Neural progenitor cell (in vitro differentiated cells): ENCODE data around the gene PIN4. TPM values are rescaled to one million over a fixed set of nuclear protein-coding genes. Genes with fewer than 3 reads are reported as not detected.

ENCODE experiments used
- DNase-seq: peaks from one replicate; pipeline ENCODE4 v3.0.0-alpha.2; 2016; ENCODE audit warnings: low spot score
- H2AFZ ChIP-seq: fragments of 200-600 bp; sonication (generic); replicated peaks from 2 replicates; pipeline ENCODE4 v1.6.1; 2016; ENCODE audit warnings: antibody characterized with exemption
- H3F3A ChIP-seq: fragments of 200-600 bp; sonication (generic); 2 replicates; pipeline ENCODE4 v1.6.1; 2016; ENCODE audit warnings: antibody characterized with exemption, low read depth
- H3K27ac ChIP-seq: fragments of 200-600 bp; sonication (generic); 2 replicates; pipeline ENCODE4 v1.5.1; 2016; ENCODE audit warnings: mild to moderate bottlenecking
- H3K27me3 ChIP-seq: fragments of 200-600 bp; sonication (generic); 2 replicates; pipeline ENCODE4 v1.6.1; 2016; ENCODE audit warnings: mild to moderate bottlenecking, moderate library complexity
- H3K36me3 ChIP-seq: fragments of 200-600 bp; sonication (generic); 2 replicates; pipeline ENCODE4 v1.5.1; 2016
- H3K4me1 ChIP-seq: fragments of 200-600 bp; sonication (generic); 2 replicates; pipeline ENCODE4 v1.6.1; 2016; ENCODE audit warnings: mixed run types
- H3K4me2 ChIP-seq: fragments of 200-600 bp; sonication (generic); 2 replicates; pipeline ENCODE4 v1.6.1; 2016
- H3K4me3 ChIP-seq: fragments of 200-600 bp; sonication (generic); 2 replicates; pipeline ENCODE4 v1.5.1; 2016
- H3K79me2 ChIP-seq: fragments of 200-600 bp; sonication (generic); 2 replicates; pipeline ENCODE4 v1.6.1; 2016; ENCODE audit warnings: low read depth
- H3K9ac ChIP-seq: fragments of 200-600 bp; sonication (generic); 2 replicates; pipeline ENCODE4 v1.6.1; 2016
- H3K9me3 ChIP-seq: fragments of 200-600 bp; sonication (generic); 2 replicates; pipeline ENCODE4 v1.5.1; 2016; ENCODE audit warnings: low read depth
- H4K20me1 ChIP-seq: fragments of 200-600 bp; sonication (generic); 2 replicates; pipeline ENCODE4 v1.6.1; 2016; ENCODE audit warnings: low read depth
- H3K27ac Mint-ChIP-seq: 3 replicates; pipeline ENCODE4 v1.8.0; 2021; ENCODE audit warnings: mixed read lengths
- H3K27me3 Mint-ChIP-seq: 2 replicates; pipeline ENCODE4 v1.8.0; 2022; ENCODE audit warnings: low read depth, mild to moderate bottlenecking, inconsistent platforms, moderate library complexity, mixed read lengths; ENCODE audit not compliant: insufficient read depth
- H3K36me3 Mint-ChIP-seq: 3 replicates; pipeline ENCODE4 v1.8.0; 2021; ENCODE audit warnings: mixed read lengths
- H3K4me1 Mint-ChIP-seq: 3 replicates; pipeline ENCODE4 v1.8.0; 2021; ENCODE audit warnings: mixed read lengths
- H3K4me3 Mint-ChIP-seq: 3 replicates; pipeline ENCODE4 v1.8.0; 2021; ENCODE audit warnings: mild to moderate bottlenecking, moderate library complexity, mixed read lengths
- H3K9me3 Mint-ChIP-seq: 3 replicates; pipeline ENCODE4 v1.8.0; 2020; ENCODE audit warnings: mixed read lengths
- EZH2 ChIP-seq: fragments of 200-600 bp; sonication (generic); IDR thresholded peaks from 2 replicates; pipeline ENCODE4 v1.6.1; 2017; ENCODE audit warnings: antibody characterized with exemption, mild to moderate bottlenecking, moderate library complexity
- EZH2phosphoT487 ChIP-seq: fragments of 200-600 bp; sonication (generic); IDR thresholded peaks from 2 replicates; pipeline ENCODE4 v1.6.1; 2017; ENCODE audit warnings: antibody characterized with exemption
- total RNA-seq: library from RNA; depleted of rRNA; stranded (reverse); fragments of >200 nt; gene quantifications from 2 replicates; pipeline ENCODE4 v1.2.3, GENCODE V29; 2015; ENCODE audit warnings: low replicate concordance
- TF ChIP-seq, protein P1 (sequence below): fragments of 200-600 bp; sonication (generic); IDR thresholded peaks from 2 replicates; pipeline ENCODE4 v1.5.1; 2017; ENCODE audit warnings: antibody characterized with exemption, mild to moderate bottlenecking

PIN4 gene
- total RNA-seq, 1 donor from 2014 or later, result 21.7 TPM

DNA sequence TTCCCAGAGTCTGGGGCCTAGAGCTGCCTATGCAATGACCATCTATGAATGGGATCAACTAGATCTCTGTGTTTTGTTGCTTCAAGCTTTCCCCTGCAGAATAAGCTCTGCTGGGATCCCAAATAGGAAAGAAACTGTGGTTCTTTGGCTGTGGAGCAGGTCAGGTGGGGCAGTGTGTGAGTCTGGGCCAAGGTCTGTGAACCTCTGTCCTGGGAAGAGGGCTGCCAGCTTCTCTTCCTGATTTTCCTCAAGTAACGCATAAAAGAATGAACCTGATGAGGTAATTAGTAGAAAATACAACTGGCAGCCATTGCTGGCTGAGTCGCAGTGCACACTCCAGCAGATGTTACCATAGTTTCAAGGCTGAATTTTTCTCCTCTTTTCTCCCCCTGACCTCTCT, 4.6 kb upstream of the PIN4 start:
- Mint-ChIP-seq H3K9me3 (peaks cover 21% of the 10 kb centered on the region), H3K36me3 (peaks cover 2% of the 10 kb centered on the region), H3K27me3 (no peaks in the 10 kb centered on the region), H3K4me1 (peaks cover 5% of the 10 kb centered on the region), H3K27ac (no peak overlapping the region), H3K4me3 (no peak overlapping the region)
- Histone ChIP-seq H3K4me1 (peaks cover 4% of the 10 kb centered on the region), H3F3A (peaks cover 7% of the 10 kb centered on the region), H4K20me1 (no peaks in the 10 kb centered on the region), H3K4me3 (no peak overlapping the region), H3K27ac (no peak overlapping the region), H3K27me3 (no peaks in the 10 kb centered on the region), H3K79me2 (peaks cover 4% of the 10 kb centered on the region), H3K4me2 (no peak overlapping the region), H3K9ac (no peak overlapping the region), H3K36me3 (no peaks in the 10 kb centered on the region), H3K9me3 (peaks cover 3% of the 10 kb centered on the region), H2AFZ (no peak overlapping the region)
- no peak for DNase-seq
- TF ChIP-seq EZH2phosphoT487 (no peak), EZH2 (no peak)
- TF ChIP-seq, protein P1, sequence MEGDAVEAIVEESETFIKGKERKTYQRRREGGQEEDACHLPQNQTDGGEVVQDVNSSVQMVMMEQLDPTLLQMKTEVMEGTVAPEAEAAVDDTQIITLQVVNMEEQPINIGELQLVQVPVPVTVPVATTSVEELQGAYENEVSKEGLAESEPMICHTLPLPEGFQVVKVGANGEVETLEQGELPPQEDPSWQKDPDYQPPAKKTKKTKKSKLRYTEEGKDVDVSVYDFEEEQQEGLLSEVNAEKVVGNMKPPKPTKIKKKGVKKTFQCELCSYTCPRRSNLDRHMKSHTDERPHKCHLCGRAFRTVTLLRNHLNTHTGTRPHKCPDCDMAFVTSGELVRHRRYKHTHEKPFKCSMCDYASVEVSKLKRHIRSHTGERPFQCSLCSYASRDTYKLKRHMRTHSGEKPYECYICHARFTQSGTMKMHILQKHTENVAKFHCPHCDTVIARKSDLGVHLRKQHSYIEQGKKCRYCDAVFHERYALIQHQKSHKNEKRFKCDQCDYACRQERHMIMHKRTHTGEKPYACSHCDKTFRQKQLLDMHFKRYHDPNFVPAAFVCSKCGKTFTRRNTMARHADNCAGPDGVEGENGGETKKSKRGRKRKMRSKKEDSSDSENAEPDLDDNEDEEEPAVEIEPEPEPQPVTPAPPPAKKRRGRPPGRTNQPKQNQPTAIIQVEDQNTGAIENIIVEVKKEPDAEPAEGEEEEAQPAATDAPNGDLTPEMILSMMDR, result no peak

DNA sequence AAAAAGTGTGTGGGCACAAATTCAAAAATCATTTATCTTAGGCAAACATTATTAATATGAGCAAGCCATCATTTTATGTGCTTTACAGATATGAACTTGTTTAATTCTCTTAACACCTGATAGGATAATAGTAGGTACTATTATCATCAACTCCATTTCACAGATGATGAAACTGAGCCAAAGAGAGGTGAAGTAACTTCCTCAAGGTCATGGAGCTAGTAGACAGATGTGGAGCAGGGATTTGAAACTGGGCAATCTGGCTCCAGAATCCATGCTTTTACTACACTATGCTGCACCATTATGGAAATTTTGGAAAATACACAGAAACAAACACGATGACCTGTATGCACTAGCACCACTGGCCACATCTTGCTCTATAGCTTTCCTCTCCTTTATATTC, 1.0 kb upstream of the PIN4 start:
- peak overlapping the region; percentile 50 for H3K4me2 ChIP-seq

DNA sequence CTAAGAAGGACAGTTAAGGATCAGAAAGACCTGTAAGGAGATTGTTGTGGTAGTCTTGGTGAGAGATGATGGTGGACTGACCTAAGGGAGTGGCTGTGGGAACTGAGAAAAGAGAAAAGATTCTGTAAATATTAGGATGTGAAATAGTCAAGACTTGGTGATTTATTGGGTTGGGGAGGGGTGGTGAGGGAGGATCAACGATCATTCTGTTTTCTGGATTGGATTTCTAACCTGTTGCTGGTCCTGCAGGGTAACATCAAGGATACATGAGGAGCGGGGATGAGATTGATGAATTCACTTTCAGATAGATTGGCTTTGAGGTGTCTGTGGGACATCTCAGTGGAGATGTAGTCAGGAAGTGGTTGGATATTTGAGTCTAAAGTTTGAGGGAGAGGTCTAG, 1.4 kb downstream of the PIN4 start:
- Histone ChIP-seq H3K4me1 (peaks cover 4% of the 10 kb centered on the region), H3K79me2 (peaks cover 21% of the 10 kb centered on the region), H2AFZ (no peak overlapping the region), H3K36me3 (no peaks in the 10 kb centered on the region), H3K27me3 (no peaks in the 10 kb centered on the region), H3K27ac (no peak overlapping the region), H3K4me2 (peak overlapping the region; percentile 81), H3F3A (peaks cover 7% of the 10 kb centered on the region), H3K9ac (no peak overlapping the region), H3K9me3 (no peaks in the 10 kb centered on the region), H4K20me1 (no peaks in the 10 kb centered on the region), H3K4me3 (peak overlapping the region; percentile 90)
- Mint-ChIP-seq H3K4me3 (no peak overlapping the region), H3K9me3 (peaks cover 6% of the 10 kb centered on the region), H3K27ac (no peak overlapping the region), H3K27me3 (no peaks in the 10 kb centered on the region), H3K4me1 (peaks cover 5% of the 10 kb centered on the region), H3K36me3 (peaks cover 4% of the 10 kb centered on the region)
- TF ChIP-seq EZH2phosphoT487 (no peak), EZH2 (no peak)
- TF ChIP-seq, protein P1, result no peak
- no peak for DNase-seq

More for the DNA sequence above, 1.0 kb upstream of the PIN4 start:
- H3K79me2 ChIP-seq, result peaks cover 21% of the 10 kb centered on the region
- peak overlapping the region; percentile 90 for H3K4me3 ChIP-seq
- H3K36me3 ChIP-seq, result no peaks in the 10 kb centered on the region
- peaks cover 2% of the 10 kb centered on the region for H3K36me3 Mint-ChIP-seq
- no peak overlapping the region for H2AFZ ChIP-seq
- H3K4me3 Mint-ChIP-seq, result peak overlapping the region; percentile 49
- H4K20me1 ChIP-seq, result no peaks in the 10 kb centered on the region
- no peak for TF ChIP-seq EZH2phosphoT487
- TF ChIP-seq EZH2, result no peak
- TF ChIP-seq, protein P1, result no peak
- H3F3A ChIP-seq, result peaks cover 7% of the 10 kb centered on the region
- H3K9me3 Mint-ChIP-seq, result peaks cover 21% of the 10 kb centered on the region
- H3K4me1 ChIP-seq, result peaks cover 4% of the 10 kb centered on the region
- H3K4me1 Mint-ChIP-seq, result peaks cover 5% of the 10 kb centered on the region
- peaks cover 3% of the 10 kb centered on the region for H3K9me3 ChIP-seq
- no peak overlapping the region for H3K9ac ChIP-seq
- peak overlapping the region; percentile 80 for H3K27ac Mint-ChIP-seq
- H3K27ac ChIP-seq, result no peak overlapping the region
- no peaks in the 10 kb centered on the region for H3K27me3 ChIP-seq
- DNase-seq, result no peak
- H3K27me3 Mint-ChIP-seq, result no peaks in the 10 kb centered on the region
